HG03432 (cell line): ENCODE results near the gene TEX14.
"Not testable (repeated sequence)": the region's sequence is repeated elsewhere in the genome, so short reads cannot be mapped to it uniquely, and the experiment has no call there.

ENCODE experiments used
- ATAC-seq: cut with Tn5 transposase; IDR thresholded peaks from one replicate; pipeline ENCODE4 v1.9.1; 2021; ENCODE audit warnings: mild to moderate bottlenecking, moderate library complexity; ENCODE audit not compliant: unreplicated experiment

The TEX14 gene

DNA sequence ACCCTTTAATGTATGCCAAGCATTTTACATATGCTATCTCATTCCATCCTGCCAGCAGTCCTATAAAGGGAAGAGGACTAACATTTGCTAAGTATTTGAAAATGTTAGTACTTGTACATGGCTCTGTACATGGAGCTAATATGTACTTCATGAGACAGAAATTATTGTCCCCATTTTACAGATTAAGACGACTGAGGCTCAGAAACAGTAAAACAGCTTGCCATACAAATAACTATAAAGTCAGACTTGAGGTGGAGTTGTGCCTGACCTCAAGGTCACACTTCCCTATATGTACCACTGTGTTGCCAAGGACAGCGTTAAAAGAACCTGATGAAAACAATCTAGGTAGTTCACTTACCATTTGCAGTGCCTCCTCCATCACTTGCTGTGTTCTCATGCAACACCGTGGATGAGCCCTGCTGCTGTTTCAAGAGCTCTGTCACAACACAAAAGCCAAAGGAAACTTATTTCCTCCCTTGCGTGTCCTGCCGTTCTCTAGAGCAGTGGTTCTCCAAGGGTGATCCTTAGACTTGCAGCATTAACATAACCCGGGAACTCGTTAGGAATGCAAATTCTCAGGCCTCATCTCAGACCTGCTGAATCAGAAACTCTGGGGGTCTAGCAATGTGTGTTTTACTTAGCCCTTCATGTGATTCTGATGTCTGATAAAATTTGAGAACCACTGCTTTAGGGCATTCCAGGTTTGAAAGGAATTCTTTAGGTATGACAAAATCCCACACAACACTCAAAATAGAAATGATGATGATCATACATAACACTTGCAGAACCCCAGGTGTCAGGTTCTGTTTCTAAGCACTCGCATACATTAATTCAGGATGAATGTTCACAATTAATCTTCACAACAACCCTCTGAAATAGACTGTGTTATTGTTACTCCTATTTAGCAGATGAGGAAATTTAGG lies 126.2 kb downstream of the TEX14 start:
- ATAC-seq, result no peak

DNA sequence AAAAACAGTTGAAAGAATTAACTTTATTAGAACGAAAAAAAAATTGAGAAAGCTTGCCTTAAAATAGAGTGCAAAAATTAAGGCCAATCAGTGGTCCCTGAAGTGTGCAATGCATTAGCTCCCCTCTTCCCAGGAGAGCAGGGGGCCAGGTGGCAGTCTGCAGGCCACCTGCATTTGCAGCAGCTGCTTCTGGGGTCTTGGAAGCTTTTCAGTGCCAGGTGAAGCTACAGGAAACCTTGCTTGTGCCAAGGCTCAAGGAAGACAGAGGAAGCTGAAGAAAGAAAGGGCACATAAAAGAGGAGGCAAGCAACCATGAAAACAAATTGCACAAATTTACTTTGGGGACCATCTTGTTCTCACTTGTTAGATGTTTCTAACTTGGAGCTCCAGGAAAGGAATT lies 126.9 kb downstream of the TEX14 start:
- ATAC-seq, result no peak

DNA sequence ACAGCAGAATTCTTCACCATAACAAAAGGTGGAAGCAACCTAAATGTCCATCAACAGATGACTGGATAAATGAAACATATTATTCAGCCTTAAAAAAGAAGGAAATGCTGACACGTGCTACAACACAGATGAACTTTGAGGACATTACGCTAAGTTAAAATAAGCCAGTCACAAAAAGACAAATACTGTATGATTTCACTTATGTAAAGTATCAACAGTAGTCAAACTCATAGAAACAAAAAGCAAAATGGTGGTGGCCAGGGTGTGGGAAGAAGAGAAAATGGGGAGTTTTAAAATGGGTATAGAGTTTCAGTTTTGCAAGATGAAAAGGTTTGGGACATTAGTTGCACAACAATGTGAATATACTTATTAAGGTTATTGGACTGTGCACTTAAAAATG lies 127.6 kb downstream of the TEX14 start:
- ATAC-seq, result no peak

DNA sequence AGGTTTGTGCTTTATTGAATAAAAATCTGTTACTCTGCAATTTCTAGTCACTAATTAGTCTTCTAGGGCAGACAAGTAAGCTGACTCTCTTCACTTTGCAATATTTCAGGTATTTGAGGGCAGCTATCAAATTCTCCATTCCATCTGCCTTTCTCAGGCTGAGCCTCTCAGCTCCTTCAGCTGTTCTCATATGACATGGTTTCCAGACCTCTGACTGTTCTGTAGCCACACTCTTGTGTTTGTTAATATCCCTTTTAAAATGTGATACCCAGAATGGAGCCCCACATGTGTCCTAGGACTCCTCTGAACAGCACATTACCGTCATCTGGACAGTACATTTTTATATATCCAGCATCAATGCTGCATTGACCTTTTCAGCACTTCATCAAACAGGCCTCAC lies 131.3 kb downstream of the TEX14 start:
- no peak for ATAC-seq

DNA sequence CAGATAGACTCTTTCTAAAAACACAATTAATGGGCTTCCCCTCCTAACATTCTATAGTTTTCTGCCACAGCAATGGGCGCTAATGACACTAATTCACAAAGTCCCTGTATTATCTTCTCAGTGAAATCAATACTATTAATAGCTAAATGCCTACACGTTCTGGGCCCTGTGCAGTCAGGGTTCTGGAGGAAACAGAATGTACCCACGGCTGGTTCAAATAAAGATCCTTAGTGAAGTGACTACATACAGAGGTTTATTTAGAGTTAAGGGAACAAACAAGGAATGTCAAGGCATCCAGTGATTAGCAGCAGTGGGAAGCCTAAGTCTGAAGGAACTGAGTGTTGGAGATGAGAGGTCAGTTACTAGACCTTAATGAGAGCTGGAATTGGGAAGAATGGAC lies 133.9 kb downstream of the TEX14 start:
- no peak for ATAC-seq

DNA sequence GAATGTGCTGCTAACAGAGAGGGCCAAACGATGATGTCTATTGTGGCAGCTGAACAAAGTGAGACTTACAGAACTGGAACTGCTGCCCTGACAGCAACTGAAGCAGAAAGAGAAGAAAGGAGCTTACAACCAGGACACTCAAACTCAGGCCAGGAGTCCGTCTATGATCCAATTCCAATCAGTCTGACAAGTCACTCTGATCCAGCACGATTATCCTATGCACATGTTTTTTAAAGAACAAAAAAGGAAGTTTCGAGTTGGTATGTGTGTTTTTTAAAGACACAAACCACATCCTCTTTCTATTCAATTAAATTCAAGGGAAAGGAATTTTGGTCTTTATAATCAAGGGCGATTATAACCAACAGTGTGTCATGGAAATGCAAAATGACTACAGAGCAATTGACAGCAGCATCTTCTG lies 135.0 kb downstream of the TEX14 start:
- ATAC-seq, result no peak

DNA sequence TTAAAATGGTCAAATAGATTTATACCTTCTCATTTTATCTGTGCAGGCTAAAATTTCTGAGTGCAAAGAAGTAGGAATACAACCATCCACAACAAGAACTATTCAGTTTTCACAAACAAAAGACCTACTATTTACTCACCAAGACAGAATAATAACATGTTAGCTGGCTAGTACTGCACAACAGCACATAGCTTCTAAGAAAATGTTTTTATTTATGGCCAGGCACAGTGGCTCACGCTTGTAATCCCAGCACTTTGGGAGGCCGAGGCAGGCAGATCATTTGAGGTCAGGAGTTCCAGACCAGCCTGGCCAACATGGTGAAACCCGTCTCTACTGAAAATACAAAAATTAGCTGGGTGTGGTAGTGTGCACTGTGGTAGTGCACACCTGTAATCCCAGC lies 136.7 kb downstream of the TEX14 start:
- not testable (repeated sequence) for ATAC-seq

DNA sequence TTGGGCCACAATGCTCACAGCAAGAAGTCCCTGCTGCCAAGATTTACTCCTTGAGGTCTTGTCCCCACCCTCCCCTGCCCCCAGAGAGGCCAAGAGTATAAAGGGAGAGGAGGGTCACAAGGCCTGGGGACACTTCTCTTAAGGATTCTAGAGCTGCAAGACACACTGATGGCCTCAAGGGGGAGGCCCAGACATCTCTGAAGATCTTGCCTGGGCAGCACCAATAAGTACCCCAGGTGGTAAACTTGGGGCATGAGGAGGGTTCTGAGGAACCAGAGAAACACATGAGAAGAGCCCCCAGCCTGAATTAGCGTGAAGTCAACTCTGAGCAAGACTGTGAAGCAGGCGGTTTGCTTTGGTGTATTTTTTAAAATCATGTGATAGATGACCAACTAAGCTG lies 150.6 kb downstream of the TEX14 start:
- ATAC-seq, result no peak

DNA sequence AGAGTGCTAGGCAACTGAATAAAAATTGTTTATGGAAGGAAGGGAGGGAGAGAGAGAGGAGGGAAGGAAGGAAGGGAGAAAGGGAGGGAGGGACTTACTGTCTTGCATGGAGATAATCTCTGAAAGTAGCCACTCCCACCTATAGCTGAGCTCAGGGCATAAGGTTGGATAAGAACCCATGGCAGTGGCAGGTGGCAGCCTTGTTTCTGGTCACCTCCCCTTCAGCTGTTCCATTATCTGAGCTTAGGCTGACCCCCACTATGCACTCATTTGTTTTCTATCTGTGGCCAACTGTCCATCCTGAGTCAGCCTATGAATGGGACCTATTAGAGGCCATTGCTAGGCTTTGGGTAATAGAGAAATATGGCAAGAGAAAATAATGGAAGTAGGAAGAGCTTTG lies 152.1 kb downstream of the TEX14 start:
- ATAC-seq, result no peak

DNA sequence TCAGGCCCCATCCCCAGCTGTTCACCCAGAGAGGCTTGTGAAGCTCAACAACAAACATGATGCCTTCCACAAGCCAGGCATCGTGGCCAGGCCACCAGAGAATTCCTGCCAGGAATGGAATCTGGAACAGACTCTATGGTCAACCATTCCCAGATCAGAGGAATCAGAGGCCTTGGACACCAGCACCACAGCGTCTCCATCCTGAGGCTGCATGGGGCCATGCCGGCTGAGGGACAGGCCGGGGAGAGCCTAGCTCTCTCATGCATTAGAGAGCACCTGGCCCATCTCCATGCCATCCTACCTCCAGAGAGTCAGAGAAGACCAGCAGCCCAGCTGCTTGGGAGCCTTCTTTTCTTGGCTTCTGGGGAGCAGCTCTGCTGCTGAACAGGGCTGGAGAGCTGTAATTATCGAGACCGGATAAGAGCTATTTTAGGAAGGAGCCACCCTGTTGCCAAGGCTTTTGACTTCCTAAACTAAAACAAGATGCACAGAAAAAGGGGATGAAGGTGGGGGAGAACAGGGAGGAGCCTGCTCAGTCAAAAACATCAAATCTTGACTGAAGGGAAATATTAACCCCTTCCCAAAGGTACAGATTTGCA lies 152.9 kb downstream of the TEX14 start:
- ATAC-seq, result no peak

DNA sequence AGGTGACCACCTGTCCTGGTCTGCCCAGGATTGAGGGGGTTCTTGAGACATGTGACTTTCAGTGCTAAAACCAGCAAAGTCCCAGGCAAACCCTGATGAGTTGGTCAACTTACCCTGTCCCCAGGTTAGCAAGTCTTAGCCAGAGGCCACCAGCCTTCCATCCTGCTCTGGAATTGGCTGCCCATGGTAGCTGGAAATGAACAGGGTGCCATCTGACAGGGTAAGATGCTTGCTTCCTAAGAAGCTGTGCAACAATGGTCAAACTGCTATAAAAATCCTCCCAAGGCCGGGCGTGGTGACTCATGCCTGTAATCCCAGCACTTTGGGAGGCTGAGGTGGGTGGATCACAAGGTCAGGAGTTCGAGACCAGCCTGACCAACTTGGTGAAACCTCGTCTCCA lies 154.6 kb downstream of the TEX14 start:
- ATAC-seq, result no peak

DNA sequence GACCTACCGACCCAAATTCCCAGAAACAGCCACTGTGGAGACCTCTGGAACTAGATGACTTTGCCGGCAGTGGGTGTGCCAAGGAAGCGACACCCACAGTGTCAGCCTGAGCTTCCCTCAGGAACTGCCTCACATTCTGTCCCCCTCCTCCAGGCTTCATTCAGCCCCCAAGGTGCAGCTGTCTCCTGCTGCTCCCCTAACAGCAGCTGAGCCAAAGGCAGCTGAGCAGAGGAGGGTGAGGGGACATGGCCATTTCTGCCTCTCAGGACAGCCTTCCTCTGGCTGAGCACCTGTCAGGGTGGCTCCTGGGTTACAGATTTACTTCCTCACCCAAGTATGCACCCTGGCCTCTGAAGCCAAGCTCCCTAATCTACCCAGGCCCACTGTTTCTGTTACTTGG lies 155.3 kb downstream of the TEX14 start:
- no peak for ATAC-seq

DNA sequence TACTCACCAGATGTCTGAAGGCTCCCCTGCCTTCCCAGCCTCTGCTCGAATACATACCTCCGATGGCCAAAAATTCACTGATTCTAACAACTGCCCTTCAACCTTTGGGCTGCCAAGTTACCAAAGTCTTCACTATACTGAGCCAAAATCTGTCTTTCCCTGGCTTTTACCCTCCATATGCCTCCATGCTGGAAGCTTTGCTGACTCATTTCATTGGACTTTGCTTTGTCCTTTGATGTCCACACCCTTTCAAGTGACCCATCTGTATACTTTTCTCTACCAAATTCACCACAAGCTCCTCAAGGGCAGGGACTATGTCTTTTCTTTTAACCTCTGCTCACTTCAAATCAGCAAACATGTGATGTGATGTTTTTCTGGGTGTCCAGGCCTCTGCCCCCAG lies 156.4 kb downstream of the TEX14 start:
- no peak for ATAC-seq

DNA sequence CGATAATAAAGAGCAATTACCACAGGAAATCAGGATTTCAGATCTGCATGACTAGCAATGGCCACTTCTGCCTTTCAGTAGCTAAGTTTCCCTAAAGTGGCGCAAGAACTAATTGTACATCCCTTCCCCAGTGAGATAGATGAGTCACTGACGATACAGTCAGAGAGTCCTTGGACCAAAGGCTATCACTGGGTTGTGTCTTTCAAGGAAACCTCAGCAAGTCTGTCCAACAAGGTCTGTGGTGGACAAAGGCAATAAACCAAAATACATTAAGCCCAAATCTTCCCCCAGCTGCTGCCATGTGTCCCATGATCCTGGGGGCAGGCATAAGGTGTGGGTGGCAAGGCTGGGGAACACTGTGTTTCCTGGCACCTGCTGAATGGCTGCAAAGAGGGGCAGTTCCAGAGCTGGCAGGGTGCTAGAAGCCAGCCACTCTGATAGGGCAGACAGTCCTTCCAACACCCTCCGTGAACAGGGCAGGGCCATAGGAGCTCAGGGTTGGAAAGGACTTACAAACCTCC lies 156.9 kb downstream of the TEX14 start:
- ATAC-seq, result no peak

DNA sequence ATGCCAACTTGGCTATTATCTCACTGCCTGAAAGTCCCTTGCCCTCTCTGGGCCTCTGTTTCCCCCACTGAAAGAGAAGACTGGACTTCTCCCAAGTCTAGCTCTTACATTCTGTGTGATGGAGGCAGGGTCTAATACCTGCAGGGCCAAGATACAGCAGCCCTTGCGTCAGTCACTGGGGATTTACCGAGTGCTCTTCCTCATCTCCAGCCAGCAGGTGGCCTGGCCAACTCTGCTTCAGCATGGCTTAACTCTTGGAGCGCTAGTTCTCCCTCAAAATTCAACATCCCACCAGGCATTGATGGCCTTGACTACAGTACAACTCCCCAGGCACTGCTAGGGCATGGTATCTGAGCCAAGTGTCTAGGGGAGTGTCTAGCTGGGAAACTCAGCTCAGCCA lies 157.5 kb downstream of the TEX14 start:
- ATAC-seq, result no peak

DNA sequence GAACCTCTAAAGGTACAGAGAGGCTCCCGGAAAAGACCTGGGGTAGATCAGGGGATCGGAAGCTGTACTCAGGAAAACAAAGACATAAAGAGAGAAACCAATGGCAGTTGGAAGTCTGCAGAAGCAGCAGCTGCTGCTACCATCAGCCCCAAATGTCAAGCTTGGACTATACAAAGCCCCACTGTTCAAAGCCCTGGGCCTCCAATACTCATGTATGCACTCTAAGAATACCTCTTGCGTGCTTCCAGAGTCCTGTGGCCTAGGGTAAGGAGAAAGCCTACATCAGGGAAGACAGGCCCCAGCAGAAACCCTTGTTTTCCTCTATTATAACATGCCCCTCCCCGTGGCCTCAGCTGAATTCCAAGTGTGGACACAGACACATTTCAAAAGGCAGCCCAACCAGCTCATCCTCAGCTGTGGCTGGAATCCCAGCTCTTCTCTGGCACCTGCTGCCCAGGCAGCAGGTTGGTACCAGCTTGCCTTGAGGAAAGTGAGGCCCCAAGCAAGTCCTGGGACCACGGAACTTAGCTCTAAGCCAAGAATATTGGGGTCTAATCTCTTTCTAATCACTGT lies 158.1 kb downstream of the TEX14 start:
- ATAC-seq, result no peak

DNA sequence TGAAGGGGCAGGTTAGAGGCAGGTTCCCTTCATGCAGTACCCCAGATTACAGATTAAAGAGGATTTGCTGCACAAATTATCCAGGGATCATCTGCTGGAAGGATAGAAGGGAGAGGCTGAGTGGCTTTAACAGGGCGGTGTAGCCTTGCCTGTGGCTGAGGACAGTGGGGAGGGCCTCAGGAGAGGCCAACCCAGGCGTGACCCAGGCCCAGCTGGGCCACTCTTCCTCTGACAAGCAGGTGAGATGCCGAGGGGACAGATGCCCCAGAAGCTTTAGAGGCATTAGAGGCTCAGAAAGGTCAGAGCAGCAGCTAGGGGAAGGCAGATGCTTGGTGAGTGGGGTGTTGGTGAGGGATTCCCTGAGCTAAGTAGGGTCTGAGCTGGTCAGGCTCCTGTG lies 159.3 kb downstream of the TEX14 start:
- no peak for ATAC-seq

DNA sequence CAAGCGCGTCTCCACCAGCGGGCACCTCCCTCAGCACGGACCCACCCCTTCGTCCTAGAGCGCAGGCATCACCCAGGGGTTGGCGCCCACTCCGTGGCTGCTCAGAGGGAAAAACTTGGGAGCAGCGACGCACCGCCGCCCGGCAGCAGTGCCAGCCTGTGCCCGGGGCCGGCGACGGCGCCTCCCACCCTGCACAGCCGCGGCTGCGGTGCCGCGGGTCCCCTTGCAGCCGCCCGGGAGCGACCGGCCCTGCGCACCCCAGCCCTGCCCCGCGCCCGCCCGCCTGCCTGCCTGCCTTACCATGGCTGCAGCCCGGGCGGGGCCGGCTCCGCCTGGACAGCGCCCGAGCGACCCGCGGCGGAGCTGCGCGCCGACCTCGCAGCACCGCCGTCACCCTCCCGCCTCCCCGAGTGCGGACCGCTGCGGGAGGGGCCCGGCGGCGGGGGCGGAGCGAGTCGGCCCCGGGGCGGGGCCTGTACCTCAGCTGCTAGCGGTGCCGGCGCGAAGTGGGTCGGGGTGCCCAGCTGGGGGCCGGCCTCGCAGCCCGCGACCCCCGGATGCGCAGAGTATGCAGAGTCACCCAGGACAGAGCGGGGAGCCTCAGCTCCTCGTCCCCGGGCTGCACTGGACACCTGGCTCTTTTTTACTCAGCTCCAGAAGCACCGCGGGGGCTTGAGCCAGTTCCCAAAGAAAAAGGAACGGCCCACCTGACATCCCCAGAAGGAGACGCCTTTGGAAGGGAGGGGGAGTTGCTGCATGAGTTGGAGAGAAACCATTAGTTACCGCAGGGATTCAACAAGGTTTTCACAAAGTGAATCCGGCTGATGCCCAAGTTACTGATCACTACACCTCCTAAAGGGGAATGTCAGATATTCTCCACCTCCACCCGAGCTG lies 159.9 kb downstream of the TEX14 start:
- no peak for ATAC-seq

DNA sequence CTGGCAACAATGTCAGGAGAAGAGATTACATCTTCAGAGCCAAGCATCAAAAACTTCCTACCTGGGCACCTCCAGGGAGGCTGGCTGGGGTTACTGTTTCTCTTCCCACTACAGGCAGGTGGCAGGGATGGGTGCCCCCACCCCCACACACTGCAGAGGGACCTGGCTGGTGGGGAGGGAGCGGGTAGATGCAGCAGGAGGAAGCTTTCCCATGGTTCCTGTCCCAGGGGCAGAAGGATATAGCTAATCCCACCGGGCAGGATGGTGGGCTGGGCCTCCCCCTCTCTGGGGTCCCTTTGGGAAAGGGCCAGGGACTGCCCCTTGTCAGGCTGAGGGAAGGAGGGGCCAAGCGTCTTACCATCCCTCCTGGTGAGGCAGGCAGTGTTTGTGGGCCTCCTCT lies 160.7 kb downstream of the TEX14 start:
- ATAC-seq, result no peak

DNA sequence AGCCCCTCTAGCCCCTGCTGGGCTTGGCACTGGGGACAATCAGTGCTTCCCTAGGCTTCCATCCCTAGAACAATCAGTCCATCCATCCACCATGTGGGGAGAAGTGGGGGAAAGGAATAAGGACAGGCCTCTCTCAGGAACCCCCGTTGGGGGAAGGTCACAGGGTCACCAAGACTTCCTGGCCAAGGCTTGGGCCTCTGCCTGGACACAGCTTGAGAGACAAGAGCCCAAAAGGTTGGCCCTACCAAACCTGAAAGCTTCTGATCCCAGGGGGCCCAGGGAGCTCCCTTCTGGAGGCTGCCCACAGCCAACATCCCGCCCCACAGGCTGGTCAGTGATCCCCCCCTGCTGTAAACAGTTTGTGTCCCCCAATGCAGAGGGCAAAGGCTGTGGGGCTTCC lies 161.2 kb downstream of the TEX14 start:
- ATAC-seq, result no peak

DNA sequence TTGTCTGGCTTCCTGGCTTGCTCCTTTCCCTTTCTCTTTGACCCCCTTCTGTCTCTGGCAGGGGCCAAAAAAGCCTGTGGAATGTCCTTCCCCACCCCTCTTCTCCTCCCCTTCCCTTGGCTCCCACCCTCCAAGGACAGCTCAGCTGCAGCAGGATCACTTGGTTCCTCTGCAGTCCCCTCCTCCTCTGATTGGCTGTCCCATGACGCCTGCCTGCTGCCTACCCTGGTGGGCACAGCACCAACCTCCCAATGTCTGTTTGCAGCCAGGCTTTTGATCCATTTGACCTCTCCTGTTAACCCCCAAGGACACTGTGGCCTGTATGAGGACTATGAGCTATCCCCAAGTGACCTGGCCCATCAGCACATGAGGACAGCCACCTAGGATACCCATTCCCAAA lies 162.6 kb downstream of the TEX14 start:
- ATAC-seq, result no peak
